Left hindlimb (tissue), 1 donor: ENCODE results near the gene C11orf24.
"Not testable (repeated sequence)": the region's sequence is repeated elsewhere in the genome, so short reads cannot be mapped to it uniquely, and the experiment has no call there.

ENCODE experiments used
- DNase-seq: peaks from one replicate; pipeline ENCODE4 v3.0.0-alpha.2; 2018

Gene C11orf24

DNA sequence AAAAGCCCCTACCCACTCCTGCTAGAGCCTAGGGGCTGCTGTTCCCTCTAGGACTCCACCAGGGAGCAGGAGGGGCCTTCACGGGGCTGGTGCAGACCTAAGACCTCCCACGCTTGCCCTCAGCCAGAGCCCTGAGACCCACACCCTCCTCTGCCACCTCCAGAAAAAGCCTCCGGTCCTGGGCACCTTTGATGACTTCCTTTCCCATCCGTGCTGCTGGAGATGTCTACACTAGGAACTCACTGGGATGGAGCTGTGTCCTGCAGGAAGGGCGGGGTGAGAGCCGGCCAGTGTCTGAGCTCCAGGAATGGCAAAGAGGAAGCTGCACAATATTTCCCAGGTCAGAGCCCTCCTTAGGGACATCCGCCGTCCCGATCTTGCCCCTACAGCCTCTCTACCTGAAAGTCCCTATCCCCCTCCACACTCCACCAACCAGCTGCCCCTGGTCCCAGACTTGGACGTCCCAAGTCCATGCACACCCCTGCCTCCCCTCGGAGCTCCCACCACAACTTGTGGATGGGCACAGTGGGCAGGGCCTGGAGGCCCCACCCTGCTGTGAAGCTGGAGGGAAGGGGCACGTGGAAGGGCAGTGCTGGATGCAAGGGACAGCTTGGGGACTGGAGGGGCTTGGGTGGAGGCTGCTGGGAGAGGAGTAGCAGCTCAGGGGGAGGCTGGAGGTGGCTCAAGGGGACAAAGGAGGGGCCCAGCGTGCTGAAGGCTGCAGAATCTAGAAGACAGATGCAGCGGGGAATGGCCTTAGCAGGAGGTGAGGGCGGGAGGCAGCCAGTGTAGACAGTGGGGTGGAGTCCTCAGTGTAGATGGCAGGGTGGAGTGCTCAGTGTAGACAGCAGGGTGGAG, 27.1 kb upstream of the C11orf24 start:
- DNase-seq: no peak

DNA sequence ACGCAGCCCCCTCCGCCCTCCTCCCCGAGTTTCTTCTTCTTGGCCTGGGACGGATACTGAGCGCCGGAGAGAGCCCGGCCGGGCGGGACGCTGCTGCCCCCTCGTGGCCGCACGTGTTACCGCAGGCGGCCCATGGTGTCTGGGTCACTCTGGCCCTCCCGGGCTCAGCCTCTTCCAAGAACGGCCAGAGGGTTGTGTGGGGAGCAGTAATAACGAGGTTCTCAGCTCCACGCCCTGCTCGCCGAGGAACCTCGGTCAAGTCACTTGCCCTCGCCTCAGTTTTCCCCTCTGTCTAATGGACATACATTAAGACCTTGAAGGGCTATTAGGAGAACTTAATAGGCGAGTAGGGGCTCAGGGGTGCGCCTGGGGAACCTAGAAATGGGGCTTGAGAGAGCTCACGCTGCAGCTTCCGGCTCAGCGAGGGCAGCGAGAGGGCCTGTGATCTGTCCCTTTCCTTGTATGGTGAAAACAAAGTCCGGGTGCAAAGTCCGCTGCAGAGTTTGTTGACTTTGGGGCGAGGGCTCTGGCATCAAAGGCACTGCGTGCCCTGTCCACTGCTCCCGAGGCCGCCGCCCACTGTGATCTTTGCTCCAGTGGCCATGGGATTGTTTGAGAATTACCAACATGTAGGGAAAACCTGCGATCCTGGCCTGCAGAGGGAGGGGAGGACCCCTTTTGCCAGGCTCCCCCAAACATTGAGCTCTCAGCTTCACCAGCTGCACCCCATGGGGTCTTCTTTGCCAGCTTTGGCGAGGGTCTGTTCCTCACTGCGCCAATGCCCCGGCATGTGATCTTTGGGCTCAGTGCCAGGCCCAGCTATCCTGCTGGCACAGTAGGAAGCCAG, 26.3 kb upstream of the C11orf24 start:
- DNase-seq: peak; percentile 86

DNA sequence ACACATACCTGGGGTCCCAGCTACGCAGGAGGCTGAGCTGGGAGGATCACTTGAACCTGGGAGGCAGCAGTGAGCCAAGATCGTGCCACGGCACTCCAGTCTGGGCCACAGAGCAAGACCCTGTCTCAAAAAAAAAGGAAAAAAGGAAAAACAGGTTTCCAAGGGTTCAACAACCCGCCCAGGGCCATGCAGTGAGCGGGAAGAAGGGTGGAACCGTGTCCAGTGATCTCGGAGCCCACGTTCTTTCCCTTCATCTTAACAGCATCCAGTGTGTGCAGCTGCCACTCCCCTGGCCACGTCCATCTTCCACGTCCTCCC, 25.7 kb upstream of the C11orf24 start:
- DNase-seq: no peak

DNA sequence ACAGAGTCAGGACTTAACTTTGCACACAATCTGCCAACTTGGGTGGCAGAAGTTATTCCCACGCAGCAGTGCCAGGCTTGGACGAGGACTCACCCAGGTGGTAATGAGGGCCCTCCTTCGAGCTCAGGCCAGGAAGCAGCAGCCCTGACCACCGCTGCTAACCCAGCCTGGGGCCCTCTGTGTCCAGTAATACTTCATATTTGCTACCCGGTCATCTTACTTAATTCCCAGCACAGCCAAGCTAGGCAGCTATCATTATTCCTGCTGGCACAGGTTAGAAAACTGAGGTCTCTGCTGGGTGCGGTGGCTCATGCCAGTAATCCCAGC, 25.2 kb upstream of the C11orf24 start:
- DNase-seq: no peak

DNA sequence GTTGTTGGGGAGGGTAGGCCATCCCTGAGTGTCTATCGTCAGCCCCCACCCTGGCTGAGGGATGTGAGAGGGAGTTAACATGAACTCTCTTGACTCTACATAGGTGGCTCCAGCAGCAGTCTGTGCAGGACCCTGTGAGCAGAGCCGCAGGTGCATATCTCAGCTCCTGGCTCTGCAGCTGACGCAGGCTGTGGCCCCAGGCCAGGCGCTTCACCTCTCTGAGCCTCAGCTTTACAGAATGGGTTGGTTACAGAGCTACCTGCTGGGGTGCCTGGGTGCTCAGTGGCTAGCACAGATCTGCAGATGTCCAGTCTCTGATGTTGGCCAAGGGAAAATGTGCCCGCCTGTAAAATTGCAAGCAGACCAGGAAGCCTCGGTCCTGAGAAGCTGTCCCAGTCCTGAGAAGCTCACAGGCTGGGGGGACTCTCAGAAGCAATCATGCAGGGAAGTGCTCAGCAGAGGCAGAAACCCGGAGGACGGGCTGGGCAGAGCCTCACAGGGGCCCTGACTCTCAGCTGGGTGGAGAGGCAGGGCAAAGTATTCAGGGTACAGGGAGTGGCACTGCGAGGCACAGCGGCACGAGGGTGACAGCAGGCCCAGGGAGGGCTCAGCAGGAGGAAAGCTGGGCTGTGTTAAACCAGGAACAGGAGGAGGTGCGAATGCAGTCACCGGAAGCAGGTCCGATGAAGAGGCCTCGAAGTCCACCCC, 24.7 kb upstream of the C11orf24 start:
- DNase-seq: no peak

DNA sequence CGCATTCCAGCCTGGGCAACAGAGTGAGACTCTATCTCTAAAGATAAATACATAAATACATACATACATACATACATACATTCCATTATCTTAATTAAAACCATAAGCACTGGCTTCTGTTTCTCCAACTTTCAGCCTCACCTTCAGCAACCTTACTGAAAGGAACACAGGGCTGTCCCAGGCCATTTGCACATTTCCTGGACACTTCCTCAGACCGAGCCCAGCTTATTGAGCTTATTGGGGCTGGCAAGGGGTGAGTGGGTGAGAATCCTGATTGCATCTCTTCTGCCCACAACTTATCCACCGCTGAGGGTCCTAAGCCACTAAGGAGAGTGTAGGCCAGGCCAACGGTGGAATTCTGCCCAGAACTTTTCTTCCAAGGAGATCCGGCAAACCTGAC, 24.2 kb upstream of the C11orf24 start:
- DNase-seq: no peak

DNA sequence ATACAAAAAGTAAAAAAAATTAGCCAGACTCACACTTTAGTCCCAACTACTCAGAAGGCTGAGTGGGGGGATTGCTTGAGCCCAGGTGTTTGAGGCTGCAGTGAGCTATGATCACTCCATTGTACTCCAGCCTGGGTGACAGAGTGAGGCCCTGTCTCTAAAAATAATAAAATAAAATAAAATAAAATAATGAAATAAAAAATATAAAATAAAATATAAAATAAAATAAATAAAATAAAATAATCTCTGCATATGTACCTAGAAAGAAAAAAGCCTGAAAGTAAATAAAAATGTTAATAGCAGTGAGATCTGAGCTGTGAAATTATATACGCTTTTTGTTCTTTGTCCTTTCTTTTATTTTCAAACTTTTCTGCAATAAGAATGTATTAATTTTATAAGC, 23.5 kb upstream of the C11orf24 start:
- DNase-seq: no peak

DNA sequence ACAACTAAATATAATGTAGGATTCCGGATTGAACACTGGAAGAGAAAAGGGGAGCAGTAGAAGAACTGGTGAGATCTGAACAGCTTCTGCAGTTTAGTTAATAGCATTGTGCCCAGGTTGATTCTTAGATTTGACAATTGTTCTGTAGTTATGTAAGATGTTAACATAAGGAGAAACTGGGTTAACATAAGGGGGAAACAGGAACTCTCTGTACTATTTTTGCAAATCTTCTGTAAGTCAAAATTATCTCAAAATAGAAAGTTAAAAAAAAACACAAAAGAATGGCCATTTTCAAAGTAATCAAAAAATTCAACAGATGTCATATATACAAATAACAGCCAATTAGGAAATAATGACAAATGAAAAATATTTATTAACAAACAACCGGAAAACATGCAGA, 21.9 kb upstream of the C11orf24 start:
- no peak for DNase-seq

DNA sequence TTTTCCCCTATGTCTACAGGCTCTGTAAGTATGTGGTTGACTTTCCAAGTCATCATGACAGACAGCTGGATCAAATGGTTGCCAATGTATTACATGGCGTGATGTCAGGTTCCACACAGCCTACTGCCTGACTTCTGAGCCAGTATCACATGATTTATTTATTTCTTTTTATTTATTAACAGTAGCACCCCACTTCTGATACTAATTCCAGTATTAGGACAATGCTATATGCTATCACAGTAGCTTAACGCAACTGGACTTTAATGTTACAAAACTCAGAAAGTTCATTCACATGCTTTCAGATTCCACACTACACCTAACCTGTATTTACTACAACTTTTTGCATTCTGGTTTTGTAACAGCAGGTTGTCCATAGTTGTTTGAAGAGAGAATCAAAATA, 17.7 kb upstream of the C11orf24 start:
- DNase-seq: no peak

DNA sequence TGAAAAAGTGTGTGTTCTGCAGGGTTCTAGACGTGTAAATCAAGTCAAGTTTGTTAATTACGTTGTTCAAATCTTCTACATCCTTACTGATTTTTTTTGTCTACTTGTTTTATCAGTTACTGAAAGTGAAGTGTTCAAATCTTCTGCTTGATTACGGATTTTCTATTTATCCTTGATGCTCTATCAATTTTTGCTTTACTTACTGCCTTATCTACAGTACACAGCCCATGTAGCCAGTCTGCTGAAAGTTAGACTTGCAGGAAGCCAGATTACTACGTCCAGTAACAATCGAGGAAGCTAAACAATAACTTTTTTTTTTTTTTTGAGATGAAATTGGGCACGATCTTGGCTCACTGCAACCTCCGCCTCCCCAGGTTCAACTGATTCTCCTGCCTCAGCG, 15.6 kb upstream of the C11orf24 start:
- no peak for DNase-seq

DNA sequence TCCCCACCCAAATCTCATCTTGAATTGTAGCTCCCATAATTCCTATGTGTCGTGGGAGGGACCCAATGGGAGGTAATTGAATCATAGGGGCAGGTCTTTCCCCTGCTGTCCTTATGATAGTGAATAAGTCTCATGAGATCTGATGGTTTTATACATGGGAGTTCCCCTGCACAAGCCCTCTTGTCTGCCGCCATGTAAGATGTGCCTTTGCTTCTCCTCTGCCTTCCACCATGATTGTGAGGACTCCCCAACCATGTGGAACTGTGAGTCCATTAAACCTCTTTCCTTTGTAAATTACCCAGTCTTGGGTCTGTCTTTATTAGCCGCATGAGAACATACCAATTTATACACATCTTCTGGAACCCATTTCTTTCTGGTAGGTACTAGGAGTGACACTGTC, 12.8 kb upstream of the C11orf24 start:
- DNase-seq: not testable (repeated sequence)

DNA sequence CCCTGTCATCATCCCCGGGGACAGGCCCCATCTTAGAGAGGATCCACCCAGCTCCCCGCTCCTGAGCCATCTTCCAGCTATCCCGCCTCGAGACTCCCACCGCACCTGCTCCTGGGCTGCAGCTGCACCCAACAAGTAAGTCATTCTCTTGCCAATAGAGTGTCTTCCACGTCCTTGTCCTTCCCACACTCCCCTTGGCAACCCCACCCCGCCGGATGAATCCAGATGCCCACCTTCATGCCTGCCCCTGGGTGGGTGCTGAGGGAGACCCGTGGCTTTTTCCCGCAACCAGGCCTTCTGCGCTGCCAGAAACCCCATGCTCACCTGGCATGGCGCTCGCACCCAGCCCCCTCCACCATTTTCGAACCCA, 11.1 kb upstream of the C11orf24 start:
- DNase-seq: no peak

DNA sequence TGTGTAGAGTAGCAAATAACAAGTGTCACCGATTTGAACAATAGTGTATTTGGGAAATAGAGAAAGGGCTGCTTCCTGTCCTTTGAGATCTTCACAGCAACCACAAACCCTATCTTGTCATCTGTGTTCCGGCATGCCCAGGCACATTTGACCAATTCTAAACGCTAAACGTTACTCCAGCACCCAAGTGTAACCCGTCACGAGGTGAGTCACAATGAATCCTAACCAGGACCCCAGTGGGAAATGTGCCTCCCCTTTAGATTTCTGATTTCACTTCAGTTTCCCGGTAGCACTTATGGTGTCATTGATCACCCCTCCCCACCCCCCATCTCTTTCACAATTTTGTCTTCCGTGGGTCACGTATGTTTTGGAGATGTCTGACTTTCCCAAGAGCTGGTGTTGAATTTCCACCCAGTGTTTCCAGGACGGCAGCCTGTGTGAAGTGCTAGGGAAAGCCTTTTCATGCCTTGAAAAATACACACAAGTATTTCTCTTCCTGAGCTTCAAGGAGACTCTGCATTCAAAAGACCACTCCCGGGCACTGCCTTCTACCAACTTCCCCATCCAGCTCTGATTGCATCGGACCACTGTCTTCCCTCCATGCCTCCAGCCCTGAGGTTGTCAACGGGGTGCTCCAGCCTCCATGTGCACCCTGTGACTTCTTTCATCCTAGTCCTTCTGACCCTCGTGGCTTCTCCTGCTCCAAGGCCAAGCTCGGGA, 10.5 kb upstream of the C11orf24 start:
- DNase-seq: no peak

DNA sequence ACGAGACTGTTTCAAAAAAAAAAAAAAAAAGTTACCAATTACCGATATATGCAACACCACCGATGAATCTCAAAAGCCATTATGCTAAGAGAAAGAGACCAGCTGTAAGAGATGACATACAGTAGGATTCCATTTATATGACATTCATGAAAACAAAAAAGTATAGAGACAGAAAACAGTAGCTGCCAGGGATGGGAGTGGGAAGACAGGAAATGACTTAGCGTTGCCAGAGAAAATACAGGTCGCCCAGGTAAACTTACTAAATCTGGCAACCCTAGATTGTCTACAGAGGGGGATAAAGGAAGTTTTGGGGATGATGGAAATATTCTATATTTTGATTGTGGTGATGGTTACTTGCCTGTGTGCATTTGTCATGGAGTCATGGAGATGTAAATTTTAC, 7.9 kb upstream of the C11orf24 start:
- DNase-seq: no peak

DNA sequence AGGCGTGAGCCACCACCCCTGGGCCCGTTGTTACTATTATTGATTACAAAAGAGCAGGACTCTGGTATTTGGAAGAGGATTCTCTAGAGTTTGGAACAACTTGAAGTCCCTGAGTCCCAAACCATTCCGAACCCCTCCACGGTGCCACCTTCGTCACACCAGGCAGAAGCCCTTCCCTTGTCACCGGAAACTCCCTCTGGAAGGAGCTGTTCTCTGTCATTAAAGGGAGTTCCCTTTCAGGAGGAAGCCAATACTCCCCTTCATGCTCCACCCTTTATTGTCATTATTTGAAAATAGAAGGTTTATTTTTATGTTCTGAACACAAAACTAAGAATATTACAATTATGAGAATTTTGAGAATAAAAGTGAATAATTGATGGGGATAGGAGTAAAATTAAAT, 5.1 kb upstream of the C11orf24 start:
- DNase-seq: no peak

DNA sequence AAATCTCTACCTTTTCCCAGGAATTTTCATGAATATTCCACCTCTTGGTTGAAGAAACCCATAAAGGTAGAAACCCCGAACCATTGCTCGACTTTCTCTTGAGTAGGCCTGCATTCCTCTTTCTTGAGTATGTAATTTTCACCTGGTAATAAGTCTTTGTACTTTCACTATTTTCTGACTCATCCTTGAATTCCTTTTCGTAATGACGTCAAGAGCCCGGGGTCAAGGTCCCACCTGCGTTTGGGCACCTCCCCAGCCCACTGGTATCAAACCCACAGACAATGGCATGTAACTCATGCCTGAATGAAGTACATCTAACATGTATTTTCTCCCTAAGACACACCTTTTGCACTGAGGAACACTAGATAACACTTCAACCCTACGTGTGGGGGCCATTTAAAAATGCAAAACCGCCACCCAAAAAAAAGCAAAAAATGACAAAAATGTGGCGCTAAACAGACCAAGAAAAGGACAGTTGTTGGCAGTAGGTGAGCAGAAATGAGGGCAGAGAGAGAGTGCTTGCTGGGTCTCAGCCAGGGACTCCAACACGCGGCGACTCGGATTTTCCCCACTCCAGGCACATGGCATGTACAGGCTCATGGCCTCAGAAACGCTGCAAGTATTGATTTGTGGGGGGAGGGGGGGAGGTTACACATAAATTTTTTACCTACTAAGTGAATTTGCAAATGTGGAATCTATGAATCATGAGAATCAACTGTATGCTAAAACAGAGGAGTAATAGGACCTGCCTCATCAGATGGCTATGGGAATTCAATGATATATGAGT, 4.1 kb upstream of the C11orf24 start:
- DNase-seq: no peak

DNA sequence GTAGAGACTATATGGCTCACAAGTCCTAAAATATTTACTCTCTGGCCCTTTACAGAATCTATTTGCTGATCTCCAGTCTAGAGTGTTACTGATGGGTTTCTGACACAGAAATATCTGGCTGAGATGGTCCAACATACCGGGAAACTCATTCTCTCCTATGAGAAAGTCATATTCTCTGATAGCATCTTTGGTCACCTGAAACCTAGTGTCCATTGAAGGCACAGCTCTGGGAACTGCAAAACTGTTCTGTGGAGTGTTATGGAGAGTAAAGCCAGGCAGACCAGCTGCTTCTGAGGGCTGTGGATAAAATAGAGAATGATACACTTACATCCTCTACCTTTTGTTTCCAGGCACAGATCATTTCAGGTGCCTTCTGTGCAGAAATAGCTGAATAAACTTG, 2.5 kb upstream of the C11orf24 start:
- DNase-seq: no peak

DNA sequence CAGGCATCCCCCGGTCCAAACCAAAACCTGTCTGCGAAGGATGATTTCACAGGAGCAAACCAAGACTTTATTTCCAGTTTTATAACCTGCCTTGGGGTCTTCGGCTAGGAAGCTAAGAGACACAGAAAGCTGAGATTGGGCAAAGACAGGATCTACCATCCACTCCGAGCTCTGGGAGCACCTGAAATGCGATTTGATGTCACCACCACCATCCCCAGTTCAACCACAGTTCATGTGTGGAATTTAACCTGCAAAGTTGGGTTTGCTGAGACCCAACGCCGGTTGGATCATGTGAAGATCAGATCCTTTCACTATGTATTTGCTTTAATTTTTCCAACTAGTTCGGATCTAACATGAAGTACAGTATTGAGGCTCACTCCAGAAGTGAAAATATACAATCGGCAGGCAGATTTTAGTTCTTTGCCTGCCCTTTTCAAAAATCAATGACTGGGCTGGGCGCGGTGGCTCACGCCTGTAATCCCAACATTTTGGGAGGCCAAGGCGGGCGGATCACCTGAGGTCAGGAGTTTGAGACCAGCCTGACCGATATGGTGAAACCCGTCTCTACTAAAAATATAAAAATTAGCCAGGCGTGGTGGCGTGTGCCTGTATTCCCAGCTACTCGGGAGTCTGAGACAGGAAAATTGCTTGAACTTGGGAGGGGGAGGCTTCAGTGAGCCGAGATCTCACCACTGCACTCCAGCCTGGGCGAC, 1.4 kb upstream of the C11orf24 start:
- DNase-seq: no peak

DNA sequence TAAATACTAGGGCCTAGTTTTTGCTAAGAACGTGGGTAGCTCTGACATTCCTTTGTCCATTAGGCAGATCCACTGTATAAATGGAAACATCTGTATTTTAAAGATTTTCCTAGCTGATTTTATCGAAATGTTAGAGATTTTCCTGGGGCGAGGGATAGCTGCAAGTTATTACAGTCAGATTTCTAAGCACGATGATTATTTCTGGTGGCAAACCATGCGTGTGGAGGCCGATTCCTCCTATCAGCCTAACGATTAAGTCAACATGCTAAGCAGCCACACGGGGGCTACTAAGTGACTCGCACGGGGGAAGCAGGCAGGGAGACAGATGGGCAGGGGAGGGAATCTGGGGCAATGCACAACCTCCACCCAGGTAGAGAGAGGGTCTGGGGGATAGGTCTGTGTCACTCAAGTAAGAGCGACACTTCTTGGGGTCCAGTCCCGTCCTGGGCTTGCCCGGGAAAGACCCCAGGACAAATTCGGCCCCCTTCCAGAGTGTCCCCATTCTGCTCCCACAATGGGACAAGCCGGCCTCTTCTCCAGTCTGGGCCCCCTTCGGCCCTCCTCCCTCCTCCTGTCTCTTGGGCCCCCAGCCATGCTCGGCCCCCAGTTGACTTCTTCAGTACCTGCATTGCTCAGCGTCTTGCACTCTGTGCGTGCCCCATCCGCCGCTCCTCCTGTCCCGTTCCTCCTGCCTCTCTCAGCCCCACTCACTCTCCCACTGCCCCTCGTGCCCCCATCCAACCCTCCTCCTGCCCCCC, 571 bp downstream of the C11orf24 start:
- DNase-seq: peak; percentile 73

DNA sequence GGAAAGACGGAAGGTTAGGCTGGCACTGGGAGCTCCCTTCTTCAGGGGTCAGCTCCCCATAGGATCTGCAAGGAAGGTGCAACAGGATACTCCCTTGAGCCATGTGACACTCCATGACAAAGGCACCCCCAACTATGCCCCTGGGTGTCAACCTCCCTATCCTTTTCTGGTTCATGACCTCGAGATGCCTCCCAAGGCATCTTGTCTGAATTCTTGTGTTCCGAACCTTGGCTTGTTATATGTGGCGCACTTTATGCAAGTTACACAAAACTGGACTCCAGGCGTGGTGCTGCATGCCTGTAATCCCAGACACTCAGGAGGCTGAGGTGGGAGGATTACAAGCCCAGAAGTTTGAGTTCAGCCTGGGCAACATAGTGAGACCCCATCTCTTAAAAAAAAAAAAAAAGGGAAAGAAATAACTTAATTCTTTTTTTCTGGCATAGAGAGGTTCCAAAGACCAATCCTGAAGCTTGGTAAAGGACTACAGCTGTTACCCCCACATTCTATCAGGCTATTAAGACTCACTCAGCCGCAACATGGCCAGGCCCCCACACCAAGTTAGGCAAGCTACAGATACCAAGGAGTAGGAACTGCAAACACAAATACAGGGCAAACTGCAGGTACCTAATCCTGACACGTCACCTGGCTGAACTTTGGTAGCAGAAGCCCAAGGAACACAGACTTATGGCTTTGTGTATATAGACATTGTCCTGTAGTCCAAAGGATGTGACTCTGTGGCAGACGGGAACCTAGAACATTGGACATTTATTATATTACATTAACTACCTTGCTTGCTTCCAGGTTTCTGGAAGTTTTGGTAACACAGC, 1.4 kb downstream of the C11orf24 start:
- DNase-seq: no peak
